Activated T-cell treated with anti-CD3 and anti-CD28 coated beads, Interleukin-2, amount 50 U/mL, for 1 hour (primary cell): ENCODE measurements around the gene MAN1A1.

Experiments used
- DNase-seq: peaks from one replicate; pipeline ENCODE4 v3.0.0-alpha.2; 2020

The MAN1A1 gene

DNA sequence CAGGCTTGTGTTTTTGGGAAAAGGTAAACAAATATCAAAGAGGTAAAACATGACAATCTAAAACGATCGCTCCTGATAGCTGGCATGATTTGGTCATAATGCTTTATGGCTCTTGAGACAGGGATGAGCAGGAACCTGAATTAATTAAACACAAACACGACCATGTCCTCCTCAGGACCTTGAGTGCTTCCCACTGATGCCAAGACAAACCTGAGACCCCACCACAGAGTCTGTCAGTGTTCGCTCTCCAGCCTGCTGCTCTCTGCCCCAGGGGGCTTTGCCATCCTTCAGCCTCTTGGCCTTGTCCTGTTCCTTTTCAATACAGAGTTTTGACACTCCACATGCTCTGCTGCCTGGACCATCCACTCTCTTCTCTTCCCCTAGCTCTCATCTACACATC is 119.4 kb downstream of the MAN1A1 start:
- DNase-seq = no peak

- no peak for DNase-seq
These were observed 122.2 kb downstream of the MAN1A1 start for GRCh38 chr6:119227377-119227776.

DNA sequence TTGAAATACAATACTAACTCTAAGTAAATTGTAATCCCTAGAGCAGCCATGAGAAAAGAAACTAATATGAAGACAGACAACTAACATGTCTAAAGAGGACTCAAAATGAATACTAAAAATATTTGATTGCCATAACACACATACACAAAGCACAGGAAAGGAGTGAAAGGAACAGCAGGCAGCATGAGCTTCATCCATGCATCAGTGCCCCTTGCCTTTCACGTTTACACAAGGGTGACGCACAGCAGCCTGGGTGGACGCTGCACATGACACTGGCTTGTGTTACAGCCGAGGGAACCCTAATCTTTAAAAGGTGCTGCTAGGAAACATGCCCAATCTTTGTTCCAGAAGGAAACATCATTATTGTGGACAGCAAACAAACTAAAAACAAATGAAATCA is 123.5 kb downstream of the MAN1A1 start:
- no peak for DNase-seq

DNA sequence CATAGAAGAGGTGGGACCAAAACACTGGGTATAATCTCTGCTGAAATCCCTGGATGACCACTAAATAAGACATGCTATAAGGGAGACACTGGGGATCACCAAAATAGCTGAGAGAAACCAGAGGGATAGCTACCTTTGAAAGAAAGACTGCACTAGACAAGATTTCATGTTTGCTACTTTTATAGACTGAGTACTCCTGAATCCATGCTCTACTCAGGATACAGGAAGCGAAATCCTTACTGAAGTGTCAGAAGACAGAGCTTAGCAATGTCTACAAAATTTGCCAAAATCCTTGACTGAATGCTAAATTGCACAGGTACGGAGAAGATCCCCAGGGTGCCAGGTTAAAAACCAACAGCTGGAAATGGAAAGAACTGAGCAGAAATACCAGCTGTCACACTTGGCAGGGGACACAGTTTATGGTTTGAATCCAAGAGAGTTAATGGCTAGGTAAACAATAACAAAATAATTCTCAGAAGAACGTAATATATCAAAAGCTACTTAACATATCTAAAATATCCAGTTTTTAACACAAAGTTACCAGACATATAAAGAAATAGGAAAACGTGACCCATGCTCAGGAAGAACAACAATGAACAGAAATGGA is 125.4 kb downstream of the MAN1A1 start:
- no peak for DNase-seq

DNA sequence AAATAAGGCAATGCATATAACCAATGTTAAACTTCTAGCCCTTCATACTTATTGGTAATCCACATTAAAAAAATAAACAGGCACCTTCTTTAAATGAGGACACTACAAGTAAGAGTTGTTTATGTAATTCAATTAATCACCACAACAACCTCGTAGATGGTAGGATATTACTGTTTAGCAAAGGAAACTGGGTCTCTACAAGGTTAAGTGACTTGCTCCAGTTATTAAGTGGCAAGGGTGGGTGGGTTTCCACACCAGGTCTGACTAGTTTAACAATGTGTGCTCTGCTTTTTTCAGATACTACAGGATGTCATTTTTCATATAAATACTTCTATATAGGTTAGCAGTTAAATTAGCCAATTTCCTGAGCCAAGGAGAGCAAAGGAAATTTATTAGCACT is 129.1 kb downstream of the MAN1A1 start:
- DNase-seq = no peak

- no peak for DNase-seq
These were observed 131.0 kb downstream of the MAN1A1 start for GRCh38 chr6:119218548-119218947.

DNA sequence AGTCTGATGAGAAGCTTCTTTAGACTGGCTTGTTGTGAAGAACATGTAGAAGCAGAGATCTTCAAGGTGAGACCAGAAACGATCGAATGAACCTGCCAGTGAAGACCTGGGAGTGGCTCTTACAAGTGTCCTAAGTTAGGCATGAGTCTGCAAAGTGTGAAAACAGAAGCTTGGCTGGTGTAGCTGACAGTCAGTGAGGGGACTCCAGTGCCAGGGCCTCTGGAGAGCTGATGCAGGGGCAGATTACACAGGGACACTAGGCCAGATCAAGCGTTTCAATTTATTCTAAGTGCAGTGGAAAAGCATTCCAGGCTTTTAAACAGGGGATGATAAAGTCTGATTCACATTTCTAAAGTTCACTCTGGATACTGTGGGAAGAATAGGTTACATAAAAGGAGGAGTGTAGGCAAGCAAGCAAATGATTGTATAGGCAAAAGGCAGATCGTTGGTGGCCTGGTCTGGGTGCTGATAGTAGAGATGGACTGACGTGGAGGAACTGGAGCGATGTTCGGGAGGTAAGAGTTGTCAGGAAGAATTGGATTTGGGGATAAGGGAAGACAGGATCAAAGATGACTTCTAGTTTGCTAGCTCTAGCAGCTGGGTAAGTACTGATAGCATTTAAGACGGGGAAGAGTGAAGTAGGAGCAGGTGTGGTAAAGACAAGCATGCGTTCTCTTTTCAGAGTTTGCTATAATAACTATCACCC is 133.5 kb downstream of the MAN1A1 start:
- DNase-seq = no peak

- DNase-seq = no peak
These were observed 134.3 kb downstream of the MAN1A1 start for GRCh38 chr6:119215309-119215708.

DNA sequence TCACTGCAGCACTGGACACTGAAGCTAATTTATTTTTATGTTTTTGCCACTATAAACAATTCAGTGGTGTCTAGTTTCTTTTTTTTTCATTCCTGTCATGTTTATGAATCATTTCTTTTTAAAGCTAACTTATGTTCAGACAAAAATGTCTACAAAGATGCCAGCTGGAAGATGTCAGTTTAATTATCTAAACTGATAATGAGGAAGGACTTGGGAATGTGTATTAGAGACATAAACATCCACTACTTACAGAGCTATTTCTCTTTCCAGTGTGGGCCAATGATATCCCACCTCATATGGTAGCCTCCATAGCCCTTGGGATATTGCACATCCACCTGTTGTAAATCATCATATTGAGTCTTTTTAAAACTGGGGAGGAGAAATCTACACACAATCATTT is 139.0 kb downstream of the MAN1A1 start:
- DNase-seq = no peak

GRCh38 chr6:119209452-119210205 is 139.9 kb downstream of the MAN1A1 start:
- no peak for DNase-seq

GRCh38 chr6:119207971-119208725 is 141.4 kb downstream of the MAN1A1 start:
- DNase-seq = no peak

- no peak for DNase-seq
These were observed 142.2 kb downstream of the MAN1A1 start for GRCh38 chr6:119207327-119207726.

DNA sequence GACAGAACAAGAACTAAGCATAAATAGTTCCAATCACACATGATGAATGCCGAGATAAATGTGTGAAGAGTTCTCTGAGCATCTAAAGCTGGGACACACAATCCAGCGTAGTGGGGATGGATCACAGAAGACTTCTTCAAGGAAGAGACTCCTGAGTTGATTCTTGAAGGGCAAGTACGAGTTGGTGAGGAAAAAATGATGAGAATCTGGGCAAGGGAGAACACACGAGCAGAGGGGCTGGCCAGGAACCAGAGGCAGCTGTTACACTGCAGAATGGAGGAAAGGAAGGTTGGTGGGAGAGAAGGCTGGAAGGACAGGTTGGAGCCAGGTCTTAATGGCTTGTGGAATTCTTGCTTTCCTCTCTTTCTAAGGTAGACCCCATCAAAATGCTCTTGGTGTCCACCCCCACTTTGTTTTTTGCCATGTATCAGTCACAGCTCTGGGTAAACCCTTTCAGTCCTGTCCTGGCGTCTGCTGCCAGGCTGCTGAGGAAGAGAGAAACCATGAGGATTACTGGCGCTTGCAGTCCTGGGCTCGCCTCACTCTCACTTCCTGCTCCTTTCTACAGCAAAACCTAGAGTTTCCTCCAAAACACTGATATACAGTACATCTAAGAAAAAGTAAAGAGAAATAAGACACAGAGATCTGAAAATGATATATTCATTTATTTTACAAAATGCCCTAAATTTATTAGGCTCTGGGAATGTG is 143.5 kb downstream of the MAN1A1 start:
- no peak for DNase-seq

DNA sequence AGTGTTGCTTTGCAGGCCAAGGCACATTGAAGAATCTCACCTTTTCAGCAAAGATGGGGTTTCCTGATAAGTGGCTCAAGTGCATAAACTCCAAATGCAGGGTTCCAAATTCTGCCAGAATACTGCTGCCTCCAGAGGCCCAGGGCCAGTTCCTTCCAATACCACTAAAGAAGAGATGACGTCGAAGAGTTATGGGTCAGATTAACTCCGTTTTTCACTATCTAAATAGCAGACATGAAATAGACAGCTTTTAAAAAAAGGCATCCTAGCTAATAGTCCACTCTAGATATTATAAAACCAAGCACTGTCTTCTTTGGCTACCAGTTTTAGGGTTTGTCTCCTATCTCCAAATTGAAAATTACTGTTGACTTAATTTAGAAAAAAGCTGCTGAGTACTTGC is 144.8 kb downstream of the MAN1A1 start:
- no peak for DNase-seq

DNA sequence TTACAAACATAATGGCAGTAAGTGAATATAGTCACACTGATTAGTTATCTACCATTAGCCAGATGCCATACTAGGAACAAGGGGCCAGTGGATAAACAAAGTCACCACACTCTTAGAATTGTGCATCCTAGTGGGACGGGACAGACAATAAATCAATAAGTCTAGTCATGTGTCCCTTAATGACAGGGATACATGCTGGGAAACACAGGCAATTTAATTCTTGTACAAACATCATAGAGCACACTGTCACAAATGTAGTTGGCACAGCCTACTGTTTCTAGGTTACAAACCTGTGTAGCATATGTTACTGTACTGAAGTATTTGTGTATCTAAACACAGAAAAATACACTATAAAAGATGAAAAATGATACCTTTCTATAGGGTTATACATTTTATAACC is 148.1 kb downstream of the MAN1A1 start:
- no peak for DNase-seq

DNA sequence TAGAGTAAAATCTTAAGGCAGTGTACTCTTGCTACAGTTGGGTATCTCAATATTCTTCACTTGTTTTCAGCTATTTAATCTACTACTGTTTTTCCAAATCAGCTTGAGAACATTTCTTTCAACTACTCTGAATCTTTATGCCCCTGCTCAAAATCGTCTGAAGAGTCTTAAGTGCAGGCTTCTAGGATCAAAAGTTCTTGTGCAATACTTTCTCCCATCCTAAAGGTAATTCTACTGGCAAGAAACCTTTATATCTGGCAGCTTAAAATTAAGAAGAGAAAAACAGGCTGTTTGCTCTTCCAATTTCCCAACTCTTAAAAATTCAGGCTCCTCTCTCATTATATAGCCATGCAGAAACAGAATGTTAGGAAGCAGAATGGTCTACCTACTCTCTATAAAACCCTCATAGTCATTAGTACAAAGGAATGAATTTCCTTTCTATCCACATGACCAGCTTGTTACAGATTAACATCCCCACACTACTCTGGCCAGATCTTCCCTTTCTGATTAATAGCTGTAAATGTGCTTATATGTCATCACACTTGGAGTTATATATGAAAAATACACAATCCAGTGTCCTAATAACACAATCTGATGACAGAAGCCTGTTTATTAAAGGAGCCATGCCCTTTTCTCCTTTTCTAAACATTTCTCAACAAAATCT is 148.9 kb downstream of the MAN1A1 start:
- DNase-seq = no peak

DNA sequence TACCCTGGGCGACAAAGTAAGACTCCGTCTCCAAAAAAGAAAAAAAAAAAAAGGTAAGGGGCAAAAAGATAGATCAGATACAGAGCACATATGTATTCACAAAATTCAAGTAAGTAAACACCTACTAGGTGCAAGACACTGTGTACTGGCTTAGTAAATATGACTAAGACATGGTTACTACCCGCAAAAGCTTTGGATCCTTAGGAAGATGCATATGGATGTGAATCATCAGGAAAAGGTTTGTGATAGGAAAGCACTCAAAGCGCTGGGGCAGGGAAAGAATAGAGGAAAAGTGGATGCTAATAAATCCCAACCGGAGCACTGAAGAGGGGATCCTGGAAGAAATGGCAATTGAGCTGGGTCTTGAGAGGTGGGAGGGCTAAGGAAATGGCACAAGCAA is 152.3 kb downstream of the MAN1A1 start:
- no peak for DNase-seq

DNA sequence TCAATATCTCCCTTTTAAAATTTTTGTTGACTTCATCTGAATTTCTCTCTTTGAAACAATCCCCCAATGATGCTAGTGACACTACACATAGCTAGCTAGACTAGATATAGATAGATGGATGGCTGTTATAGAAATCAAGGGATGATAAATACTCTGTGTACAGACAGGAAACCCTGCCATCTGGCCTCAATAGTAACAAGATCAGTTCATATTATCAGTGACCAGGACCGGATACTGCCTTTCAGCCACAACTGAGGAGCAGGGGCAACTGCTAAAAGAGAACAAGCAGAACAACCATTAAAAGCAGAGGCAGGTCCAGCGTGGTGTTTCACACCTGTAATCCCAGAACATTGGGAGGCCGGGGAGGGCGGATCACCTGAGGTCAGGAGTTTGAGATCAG is 152.8 kb downstream of the MAN1A1 start:
- no peak for DNase-seq

GRCh38 chr6:119195848-119196247 is 153.7 kb downstream of the MAN1A1 start:
- DNase-seq = no peak

DNA sequence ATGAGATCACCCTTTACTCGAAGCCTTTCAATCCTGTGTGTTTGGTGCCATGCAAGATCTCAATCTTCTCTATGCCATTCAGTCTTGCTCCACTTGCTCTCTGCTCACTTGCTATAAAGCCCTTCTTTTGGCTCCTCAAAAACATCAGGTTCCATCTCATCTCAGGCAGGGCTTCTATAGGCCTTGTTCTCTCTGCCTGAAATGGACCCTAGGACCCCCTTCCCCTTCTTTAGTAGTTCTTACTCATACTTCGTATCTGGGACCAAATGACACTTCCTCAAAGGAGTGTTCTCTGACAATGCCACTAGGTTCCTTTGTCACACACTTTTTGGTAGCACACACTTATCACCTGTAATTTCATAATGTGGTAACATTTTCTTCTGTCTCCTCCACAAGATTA is 154.4 kb downstream of the MAN1A1 start:
- no peak for DNase-seq

DNA sequence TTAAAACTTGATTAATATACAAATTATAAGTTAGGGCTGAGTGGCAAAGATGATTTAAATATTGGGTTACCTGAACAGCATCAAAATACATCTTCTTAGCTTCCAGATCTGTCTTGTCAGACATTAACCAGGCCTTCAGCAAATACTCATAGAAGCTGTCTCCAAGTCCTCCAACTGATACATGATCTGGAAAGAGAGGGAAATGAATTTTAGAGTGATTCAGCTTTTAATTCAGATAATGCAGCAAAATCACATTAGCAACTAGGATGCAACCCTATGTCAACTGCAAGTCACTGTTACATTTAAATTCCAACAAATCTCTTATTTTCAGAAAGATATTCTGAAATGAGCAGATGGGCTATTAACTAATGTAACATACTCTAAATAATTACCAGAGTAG is 155.9 kb downstream of the MAN1A1 start:
- no peak for DNase-seq

DNA sequence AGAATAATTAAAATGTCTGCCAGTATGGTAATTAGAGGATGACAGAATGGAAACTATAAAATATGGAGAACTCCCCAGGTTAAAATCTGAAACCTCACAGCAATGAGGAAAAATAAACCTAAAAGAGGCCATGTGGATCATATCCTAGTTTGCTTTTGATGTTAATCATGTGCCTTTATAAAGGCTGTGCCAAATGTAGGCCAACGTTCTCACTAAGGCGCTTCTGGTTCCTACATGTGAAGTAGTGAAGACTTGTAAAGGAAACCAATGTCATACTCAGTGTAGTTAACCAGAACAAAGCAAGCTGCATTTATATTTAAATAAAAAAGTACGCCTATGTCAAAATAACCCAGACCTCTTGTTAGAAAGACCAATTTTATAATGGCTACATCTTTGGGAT is 157.4 kb downstream of the MAN1A1 start:
- no peak for DNase-seq
